Measurements from ENCODE around the gene TMEM260. TPM values are rescaled to one million over a fixed set of nuclear protein-coding genes. Genes with fewer than 3 reads are reported as not detected.

Gene TMEM260
- polyA plus RNA-seq, 1 of the 3 experiments (the other 2 are of a cell fraction): 5.4 TPM

DNA sequence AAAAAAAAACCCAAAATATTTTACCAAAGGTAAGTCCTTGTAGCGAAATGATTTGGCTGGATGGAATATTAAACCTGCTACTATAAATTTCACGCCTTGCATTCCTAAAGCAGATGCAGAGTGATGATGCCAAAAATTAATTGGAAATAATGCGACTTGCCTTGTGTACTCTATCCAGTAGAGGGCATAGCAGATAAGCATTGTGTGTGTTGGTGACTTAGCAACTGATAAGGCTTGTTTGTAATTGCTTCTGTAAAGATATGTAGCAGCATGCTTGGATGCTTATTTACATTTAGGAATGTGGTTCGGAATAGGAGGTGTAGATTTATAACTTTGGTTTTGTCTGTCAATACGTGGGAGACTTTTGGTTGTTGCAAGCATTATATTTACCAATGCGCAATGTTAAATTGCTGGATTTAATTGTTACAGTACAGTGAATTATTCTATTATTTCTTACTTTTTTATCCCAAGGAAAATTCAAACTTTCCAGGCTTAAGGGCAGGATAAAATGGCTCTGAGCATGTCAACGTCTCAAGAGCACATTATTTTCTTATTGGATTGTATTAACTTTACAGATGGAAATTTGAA lies 80.5 kb downstream of the TMEM260 start:
- Histone ChIP-seq H3F3A (replicated peaks; ENCODE audit: insufficient read depth) (no peaks in the 10 kb centered on the region), H3K4me3 (ENCODE audit: low read depth in 2 of 2, low read length in 1 of 2) (no peak overlapping the region; a peak in 1 of 4 replicates), H3K9me3 (no peaks in the 10 kb centered on the region), H3K4me2 (no peak overlapping the region), H3K4me1 (ENCODE audit: control insufficient read depth in 1 of 2, insufficient read depth in 2 of 2, low read depth in 1 of 2, low read length in 1 of 2) (no peaks in the 10 kb centered on the region; a peak in 1 of 4 replicates), H3K27ac (ENCODE audit: low read depth in 2 of 2, low read length in 1 of 2) (no peak overlapping the region), H3K36me3 (replicated peaks in 1 of 2; ENCODE audit: control insufficient read depth in 1 of 2, insufficient read depth in 2 of 2, low read length in 1 of 2) (no peaks in the 10 kb centered on the region), H3K9ac (no peak overlapping the region), H3K27me3 (ENCODE audit: insufficient read depth) (no peaks in the 10 kb centered on the region; the same call in 1 of the 2 replicates), H2AFZ (ENCODE audit: low read depth) (no peak overlapping the region), H3K79me2 (ENCODE audit: insufficient read depth) (no peaks in the 10 kb centered on the region), H3K9me2 (no peaks in the 10 kb centered on the region), H4K20me1 (ENCODE audit: insufficient read depth) (no peaks in the 10 kb centered on the region)
- ChIA-PET POLR2A (no interaction called here), CTCF (interaction anchor here (0.7 to 1.7 kb wide), 10 partner anchors 11 to 1095 kb away, joined by 3 to 8 read pairs (median 4); no protein-coding TSS in a partner anchor)
- WGBS (ENCODE audit: low lambda C conversion rate): 15% methylated on average over 7 of the region's 7 CpGs
- TF ChIP-seq MXI1 (IDR thresholded peaks at IDR 0.05; ENCODE audit: low read depth, low read length) (no peak), SMC3 (IDR thresholded peaks at IDR 0.05; ENCODE audit: low read depth, low read length) (peak; percentile 73), FOXJ3 (CRISPR knock-in tag; IDR thresholded peaks at IDR 0.05) (no peak), CTCF (IDR thresholded peaks at IDR 0.05) (peak; percentile 77), GATA2 (CRISPR knock-in tag; IDR thresholded peaks at IDR 0.05) (peak; percentile 70), TCF12 (IDR thresholded peaks at IDR 0.05) (no peak), NRF1 (IDR thresholded peaks at IDR 0.05; ENCODE audit: low read depth, low read length) (no peak), GABPA (IDR thresholded peaks at IDR 0.05; ENCODE audit: low read depth) (no peak), REST (IDR thresholded peaks at IDR 0.05; ENCODE audit: low read depth, low read length) (no peak), RAD21 (IDR thresholded peaks at IDR 0.05; ENCODE audit: low read length) (peak; percentile 74), EZH2phosphoT487 (IDR thresholded peaks at IDR 0.05; ENCODE audit: borderline replicate concordance, low read depth) (no peak), CHD2 (IDR thresholded peaks at IDR 0.05; ENCODE audit: low read length, partially characterized antibody) (no peak), YY1 (IDR thresholded peaks at IDR 0.05; ENCODE audit: low read depth) (no peak)
- peak; percentile 60 for DNase-seq
